Neural progenitor cell (in vitro differentiated cells): ENCODE measurements around the gene NOB1.

ENCODE experiments used
- EZH2 ChIP-seq: fragments of 200-600 bp; sonication (generic); IDR thresholded peaks from 2 replicates; pipeline ENCODE4 v1.6.1; 2017; ENCODE audit warnings: antibody characterized with exemption, mild to moderate bottlenecking, moderate library complexity
- TF ChIP-seq, protein P1 (sequence below): fragments of 200-600 bp; sonication (generic); IDR thresholded peaks from 2 replicates; pipeline ENCODE4 v1.5.1; 2017; ENCODE audit warnings: antibody characterized with exemption, mild to moderate bottlenecking

DNA sequence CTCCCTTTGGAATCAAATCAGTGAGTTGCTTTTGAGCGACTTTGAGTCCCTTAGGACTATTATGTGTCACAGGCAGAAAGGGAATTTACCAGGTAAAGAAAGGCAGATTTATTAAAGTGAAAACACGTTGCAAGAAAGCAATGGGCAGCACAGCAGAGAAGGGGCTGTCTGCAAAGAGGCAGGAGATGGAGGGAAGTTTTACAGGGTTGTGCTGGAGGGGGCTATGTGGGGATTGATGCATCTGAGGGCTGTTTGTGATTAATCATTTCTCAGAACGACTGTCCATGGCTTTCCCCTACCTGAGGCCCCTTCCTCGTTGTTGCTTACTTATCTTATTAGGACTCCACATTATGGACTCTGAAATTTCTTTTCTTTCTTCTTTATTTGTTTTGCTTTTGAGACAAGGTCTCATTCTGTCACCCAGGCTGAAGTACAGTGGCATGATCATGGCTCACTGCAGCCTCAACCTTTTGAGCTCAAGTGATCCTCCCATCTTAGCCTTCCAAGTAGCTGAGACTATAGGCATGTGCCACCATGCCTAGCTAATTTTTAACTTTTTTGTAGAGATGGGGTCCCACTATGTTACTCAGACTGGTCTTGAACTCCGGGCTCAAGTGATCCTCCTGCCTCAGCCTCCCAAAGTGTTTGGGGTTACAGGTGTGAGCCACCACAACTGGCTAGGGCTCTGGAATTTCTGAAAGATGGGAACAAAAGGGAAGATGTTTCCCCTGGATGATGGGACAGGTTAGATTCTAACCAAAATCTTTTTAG, 12.9 kb upstream of the NOB1 start:
- TF ChIP-seq, protein P1, sequence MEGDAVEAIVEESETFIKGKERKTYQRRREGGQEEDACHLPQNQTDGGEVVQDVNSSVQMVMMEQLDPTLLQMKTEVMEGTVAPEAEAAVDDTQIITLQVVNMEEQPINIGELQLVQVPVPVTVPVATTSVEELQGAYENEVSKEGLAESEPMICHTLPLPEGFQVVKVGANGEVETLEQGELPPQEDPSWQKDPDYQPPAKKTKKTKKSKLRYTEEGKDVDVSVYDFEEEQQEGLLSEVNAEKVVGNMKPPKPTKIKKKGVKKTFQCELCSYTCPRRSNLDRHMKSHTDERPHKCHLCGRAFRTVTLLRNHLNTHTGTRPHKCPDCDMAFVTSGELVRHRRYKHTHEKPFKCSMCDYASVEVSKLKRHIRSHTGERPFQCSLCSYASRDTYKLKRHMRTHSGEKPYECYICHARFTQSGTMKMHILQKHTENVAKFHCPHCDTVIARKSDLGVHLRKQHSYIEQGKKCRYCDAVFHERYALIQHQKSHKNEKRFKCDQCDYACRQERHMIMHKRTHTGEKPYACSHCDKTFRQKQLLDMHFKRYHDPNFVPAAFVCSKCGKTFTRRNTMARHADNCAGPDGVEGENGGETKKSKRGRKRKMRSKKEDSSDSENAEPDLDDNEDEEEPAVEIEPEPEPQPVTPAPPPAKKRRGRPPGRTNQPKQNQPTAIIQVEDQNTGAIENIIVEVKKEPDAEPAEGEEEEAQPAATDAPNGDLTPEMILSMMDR: no peak
- TF ChIP-seq EZH2: no peak
